ENCODE data around the gene SMOC1. TPM values are rescaled to one million over a fixed set of nuclear protein-coding genes. Genes with fewer than 3 reads are reported as not detected.
A peak's percentile ranks its signal among the peaks of the same experiment; 100 is the strongest.

The SMOC1 gene
- total RNA-seq, 1 donor from 2014 or later, result 0.49 TPM

DNA sequence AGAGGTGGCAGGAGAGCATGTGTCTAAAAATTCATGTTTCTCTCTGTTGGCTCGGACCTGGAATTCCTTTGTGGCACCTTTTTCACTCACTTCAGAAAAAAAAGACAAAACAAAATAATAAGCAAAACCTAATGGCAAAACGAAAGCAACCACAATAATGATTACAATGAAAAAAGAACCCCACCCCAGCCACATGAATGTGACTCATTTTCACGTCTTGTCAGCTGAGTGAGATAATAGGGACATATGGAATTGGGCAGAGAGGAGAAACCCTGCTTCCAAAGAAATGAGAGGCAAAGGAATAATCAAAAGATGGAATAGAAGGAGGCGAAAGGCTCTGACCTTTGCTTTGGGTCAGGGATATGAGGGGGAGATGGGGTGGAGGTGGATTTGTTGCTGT lies 166.1 kb downstream of the SMOC1 start:
- H3K9me3 Mint-ChIP-seq (ENCODE audit: unreplicated experiment), result no peaks in the 10 kb centered on the region
- H3K27me3 Mint-ChIP-seq (ENCODE audit: unreplicated experiment), result no peaks in the 10 kb centered on the region
- peaks cover 7% of the 10 kb centered on the region for H3K4me1 Mint-ChIP-seq (ENCODE audit: low read depth, unreplicated experiment)
- TF ChIP-seq, protein P1, sequence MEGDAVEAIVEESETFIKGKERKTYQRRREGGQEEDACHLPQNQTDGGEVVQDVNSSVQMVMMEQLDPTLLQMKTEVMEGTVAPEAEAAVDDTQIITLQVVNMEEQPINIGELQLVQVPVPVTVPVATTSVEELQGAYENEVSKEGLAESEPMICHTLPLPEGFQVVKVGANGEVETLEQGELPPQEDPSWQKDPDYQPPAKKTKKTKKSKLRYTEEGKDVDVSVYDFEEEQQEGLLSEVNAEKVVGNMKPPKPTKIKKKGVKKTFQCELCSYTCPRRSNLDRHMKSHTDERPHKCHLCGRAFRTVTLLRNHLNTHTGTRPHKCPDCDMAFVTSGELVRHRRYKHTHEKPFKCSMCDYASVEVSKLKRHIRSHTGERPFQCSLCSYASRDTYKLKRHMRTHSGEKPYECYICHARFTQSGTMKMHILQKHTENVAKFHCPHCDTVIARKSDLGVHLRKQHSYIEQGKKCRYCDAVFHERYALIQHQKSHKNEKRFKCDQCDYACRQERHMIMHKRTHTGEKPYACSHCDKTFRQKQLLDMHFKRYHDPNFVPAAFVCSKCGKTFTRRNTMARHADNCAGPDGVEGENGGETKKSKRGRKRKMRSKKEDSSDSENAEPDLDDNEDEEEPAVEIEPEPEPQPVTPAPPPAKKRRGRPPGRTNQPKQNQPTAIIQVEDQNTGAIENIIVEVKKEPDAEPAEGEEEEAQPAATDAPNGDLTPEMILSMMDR (IDR thresholded peaks at IDR 0.05; ENCODE audit: partially characterized antibody, unreplicated experiment), result no peak
- no peak overlapping the region for H3K4me3 Mint-ChIP-seq (ENCODE audit: unreplicated experiment)
- H3K36me3 Mint-ChIP-seq (ENCODE audit: unreplicated experiment), result no peaks in the 10 kb centered on the region
- no peak overlapping the region for H3K27ac Mint-ChIP-seq (ENCODE audit: unreplicated experiment)
- no peak for DNase-seq

GRCh38 chr14:70045844-70046535 lies 166.8 kb downstream of the SMOC1 start:
- peak; percentile 88 for DNase-seq
- no peak overlapping the region for H3K27ac Mint-ChIP-seq (ENCODE audit: unreplicated experiment)
- no peaks in the 10 kb centered on the region for H3K27me3 Mint-ChIP-seq (ENCODE audit: unreplicated experiment)
- TF ChIP-seq, protein P1 (IDR thresholded peaks at IDR 0.05; ENCODE audit: partially characterized antibody, unreplicated experiment), result peak; percentile 66
- no peaks in the 10 kb centered on the region for H3K9me3 Mint-ChIP-seq (ENCODE audit: unreplicated experiment)
- H3K4me3 Mint-ChIP-seq (ENCODE audit: unreplicated experiment), result no peak overlapping the region
- peaks cover 8% of the 10 kb centered on the region for H3K4me1 Mint-ChIP-seq (ENCODE audit: low read depth, unreplicated experiment)
- H3K36me3 Mint-ChIP-seq (ENCODE audit: unreplicated experiment), result no peaks in the 10 kb centered on the region

- no peak overlapping the region for H3K27ac Mint-ChIP-seq (ENCODE audit: unreplicated experiment)
- no peaks in the 10 kb centered on the region for H3K27me3 Mint-ChIP-seq (ENCODE audit: unreplicated experiment)
- no peaks in the 10 kb centered on the region for H3K9me3 Mint-ChIP-seq (ENCODE audit: unreplicated experiment)
- H3K4me1 Mint-ChIP-seq (ENCODE audit: low read depth, unreplicated experiment), result peaks cover 8% of the 10 kb centered on the region
- no peak for DNase-seq
- TF ChIP-seq, protein P1 (IDR thresholded peaks at IDR 0.05; ENCODE audit: partially characterized antibody, unreplicated experiment), result no peak
- no peaks in the 10 kb centered on the region for H3K36me3 Mint-ChIP-seq (ENCODE audit: unreplicated experiment)
- H3K4me3 Mint-ChIP-seq (ENCODE audit: unreplicated experiment), result no peak overlapping the region
Observed at GRCh38 chr14:70047598-70048312, 168.5 kb downstream of the SMOC1 start.

GRCh38 chr14:70048313-70048654 lies 169.1 kb downstream of the SMOC1 start:
- Mint-ChIP-seq H3K9me3 (ENCODE audit: unreplicated experiment) (no peaks in the 10 kb centered on the region), H3K4me3 (ENCODE audit: unreplicated experiment) (no peak overlapping the region), H3K36me3 (ENCODE audit: unreplicated experiment) (no peaks in the 10 kb centered on the region), H3K27me3 (ENCODE audit: unreplicated experiment) (no peaks in the 10 kb centered on the region), H3K4me1 (ENCODE audit: low read depth, unreplicated experiment) (peaks cover 8% of the 10 kb centered on the region), H3K27ac (ENCODE audit: unreplicated experiment) (no peak overlapping the region)
- TF ChIP-seq, protein P1 (IDR thresholded peaks at IDR 0.05; ENCODE audit: partially characterized antibody, unreplicated experiment), result no peak
- no peak for DNase-seq

DNA sequence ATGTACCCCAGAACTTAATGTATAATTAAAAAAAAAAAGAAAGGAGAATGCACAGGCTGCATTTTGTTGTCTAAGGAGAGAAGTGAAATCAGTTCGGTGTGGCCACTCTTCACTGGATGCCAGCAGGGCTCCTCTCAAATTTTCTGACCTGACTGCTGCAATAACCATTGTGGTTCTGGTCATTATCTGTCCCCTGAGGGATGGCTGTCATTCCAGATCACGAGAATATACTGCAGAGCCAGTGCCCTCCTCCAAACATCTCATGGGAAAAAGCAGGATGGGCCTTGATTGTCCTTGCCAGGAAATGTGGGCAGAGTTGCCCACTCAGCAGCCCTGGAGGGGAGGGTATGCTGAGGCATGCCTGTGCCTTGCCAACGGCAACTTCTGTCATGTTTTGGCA lies 170.4 kb downstream of the SMOC1 start:
- DNase-seq, result no peak
- TF ChIP-seq, protein P1 (IDR thresholded peaks at IDR 0.05; ENCODE audit: partially characterized antibody, unreplicated experiment), result no peak
- peaks cover 8% of the 10 kb centered on the region for H3K4me1 Mint-ChIP-seq (ENCODE audit: low read depth, unreplicated experiment)
- H3K36me3 Mint-ChIP-seq (ENCODE audit: unreplicated experiment), result no peaks in the 10 kb centered on the region
- H3K9me3 Mint-ChIP-seq (ENCODE audit: unreplicated experiment), result no peaks in the 10 kb centered on the region
- H3K27ac Mint-ChIP-seq (ENCODE audit: unreplicated experiment), result no peak overlapping the region
- H3K4me3 Mint-ChIP-seq (ENCODE audit: unreplicated experiment), result no peak overlapping the region
- no peaks in the 10 kb centered on the region for H3K27me3 Mint-ChIP-seq (ENCODE audit: unreplicated experiment)
